ENCODE results near the gene GPT2.

The GPT2 gene

GRCh38 chr16:46883690-46884512 is at the start of gene GPT2:
GPT2 (plus strand) TSS chr16:46884362; CDS start chr16:46884716, 354 bp downstream.
- DNase-seq: peak; percentile 64

GRCh38 chr16:46836534-46837530 is 47.3 kb upstream of the GPT2 start:
- DNase-seq: no peak

- no peak for DNase-seq
These were observed 44.1 kb upstream of the GPT2 start for GRCh38 chr16:46839986-46840443.

GRCh38 chr16:46842192-46842895 is 41.8 kb upstream of the GPT2 start:
- no peak for DNase-seq

GRCh38 chr16:46843898-46844642 is 40.1 kb upstream of the GPT2 start:
- DNase-seq: no peak

GRCh38 chr16:46844771-46845170 is 39.4 kb upstream of the GPT2 start:
- DNase-seq: no peak

- DNase-seq: no peak
These were observed 38.2 kb upstream of the GPT2 start for GRCh38 chr16:46845952-46846351.

- no peak for DNase-seq
These were observed 35.1 kb upstream of the GPT2 start for GRCh38 chr16:46848768-46849764.

GRCh38 chr16:46850619-46851555 is 33.3 kb upstream of the GPT2 start:
- no peak for DNase-seq

- DNase-seq: no peak
These were observed 32.0 kb upstream of the GPT2 start for GRCh38 chr16:46852130-46852529.

- peak; percentile 62 for DNase-seq
These were observed 30.3 kb upstream of the GPT2 start for GRCh38 chr16:46853713-46854443.

GRCh38 chr16:46854846-46855245 is 29.3 kb upstream of the GPT2 start:
- DNase-seq: no peak

- DNase-seq: no peak
These were observed 28.8 kb upstream of the GPT2 start for GRCh38 chr16:46855389-46855788.

GRCh38 chr16:46857368-46857945 is 26.7 kb upstream of the GPT2 start:
- DNase-seq: no peak

- DNase-seq: no peak
These were observed 26.0 kb upstream of the GPT2 start for GRCh38 chr16:46858151-46858550.

- no peak for DNase-seq
These were observed 24.4 kb upstream of the GPT2 start for GRCh38 chr16:46859719-46860152.

- DNase-seq: no peak
These were observed 21.4 kb upstream of the GPT2 start for GRCh38 chr16:46862555-46863447.

All from CD4-positive, alpha-beta T cell treated with Interleukin-4 for 4 hours (primary cell).